HG03571 (cell line): ENCODE data around the gene ZNF850.

ENCODE experiments used
- ATAC-seq: cut with Tn5 transposase; IDR thresholded peaks from one replicate; pipeline ENCODE4 v1.9.1; 2021; ENCODE audit not compliant: unreplicated experiment

The ZNF850 gene

DNA sequence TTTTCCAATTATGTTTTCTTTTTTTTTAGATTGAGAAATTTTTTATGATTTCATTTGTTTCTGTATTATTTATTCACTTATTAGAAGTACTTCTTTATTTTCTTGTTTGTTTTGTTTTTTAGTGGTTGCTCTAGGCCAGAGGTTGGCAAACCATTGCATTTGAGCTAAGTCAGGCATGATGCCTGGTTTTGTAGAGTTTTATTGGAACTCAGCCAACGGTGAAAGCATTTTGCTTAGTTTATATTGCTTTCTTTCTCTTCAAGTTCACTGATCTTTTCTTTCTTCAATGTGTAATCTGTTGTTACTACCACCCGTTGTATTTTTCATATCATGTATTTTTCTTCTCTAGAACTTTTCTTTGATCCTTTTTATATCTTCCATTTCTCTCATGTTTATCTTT lies 65.5 kb downstream of the ZNF850 start:
- ATAC-seq: no peak

DNA sequence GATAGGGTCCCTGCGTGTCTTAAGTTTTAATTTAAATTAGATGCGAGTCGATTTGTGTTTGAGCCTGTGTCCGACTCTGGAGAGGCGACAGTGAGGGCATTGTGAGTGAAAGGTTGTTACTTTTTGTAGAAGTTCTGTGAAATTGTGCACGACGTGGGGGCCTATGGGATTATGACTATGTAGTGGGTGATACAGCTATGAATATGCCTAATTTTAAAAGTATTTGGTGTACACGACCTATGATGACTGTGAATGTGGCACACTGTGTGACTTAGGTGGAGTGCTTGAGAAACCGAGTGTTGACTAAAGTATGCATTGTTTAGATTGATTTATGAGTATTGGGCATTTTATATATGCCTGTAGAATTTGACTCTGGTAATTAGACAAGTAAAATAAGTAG lies 84.5 kb downstream of the ZNF850 start:
- no peak for ATAC-seq

DNA sequence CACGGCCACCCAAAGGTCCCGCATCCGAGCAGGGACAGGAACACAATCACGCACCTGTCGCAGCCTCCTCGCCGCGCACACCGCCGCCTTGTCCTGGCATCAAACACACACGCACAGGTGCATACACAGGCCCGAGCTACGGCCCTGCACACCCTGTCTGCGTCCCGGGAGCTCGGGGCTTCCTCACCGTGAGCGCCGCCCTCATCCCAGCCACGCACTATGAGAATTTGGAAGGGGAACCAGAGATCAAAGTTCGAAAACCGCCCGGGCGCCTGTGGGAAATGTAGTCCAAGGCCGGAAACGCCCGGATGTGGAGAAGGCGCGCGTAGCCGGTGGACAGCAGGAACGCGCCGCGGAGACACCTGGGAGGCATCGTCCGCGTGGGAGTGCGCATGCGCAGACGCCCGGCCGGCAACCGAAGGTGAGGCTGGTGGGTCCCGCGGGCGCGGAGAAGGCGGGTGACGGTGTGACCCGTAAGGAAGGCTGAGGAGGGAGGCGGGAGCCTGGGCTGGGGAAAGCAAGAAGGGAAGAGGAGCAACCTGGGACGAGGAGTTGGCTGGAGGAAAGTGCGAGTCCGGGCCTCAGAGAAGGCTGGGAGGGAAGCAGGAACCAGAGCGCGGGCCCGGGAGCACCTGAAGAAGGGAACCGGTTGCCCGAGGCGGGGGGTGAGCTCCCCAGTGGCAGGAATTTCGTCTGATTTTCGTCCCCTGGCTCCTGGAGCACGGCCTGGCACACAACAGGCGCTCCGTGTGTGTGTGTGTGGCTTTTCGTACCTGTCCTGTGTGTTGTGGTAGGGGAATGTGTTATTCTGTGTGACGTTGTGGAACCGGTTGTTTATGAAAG lies 85.2 kb downstream of the ZNF850 start, which contains the start of gene ZNF567:
Gene ZNF567, plus strand, starts transcription at position 399 of the 843 bp plus-strand sequence. CDS start 7,256 bp downstream, outside the sequence.
- peak; percentile 85 for ATAC-seq

DNA sequence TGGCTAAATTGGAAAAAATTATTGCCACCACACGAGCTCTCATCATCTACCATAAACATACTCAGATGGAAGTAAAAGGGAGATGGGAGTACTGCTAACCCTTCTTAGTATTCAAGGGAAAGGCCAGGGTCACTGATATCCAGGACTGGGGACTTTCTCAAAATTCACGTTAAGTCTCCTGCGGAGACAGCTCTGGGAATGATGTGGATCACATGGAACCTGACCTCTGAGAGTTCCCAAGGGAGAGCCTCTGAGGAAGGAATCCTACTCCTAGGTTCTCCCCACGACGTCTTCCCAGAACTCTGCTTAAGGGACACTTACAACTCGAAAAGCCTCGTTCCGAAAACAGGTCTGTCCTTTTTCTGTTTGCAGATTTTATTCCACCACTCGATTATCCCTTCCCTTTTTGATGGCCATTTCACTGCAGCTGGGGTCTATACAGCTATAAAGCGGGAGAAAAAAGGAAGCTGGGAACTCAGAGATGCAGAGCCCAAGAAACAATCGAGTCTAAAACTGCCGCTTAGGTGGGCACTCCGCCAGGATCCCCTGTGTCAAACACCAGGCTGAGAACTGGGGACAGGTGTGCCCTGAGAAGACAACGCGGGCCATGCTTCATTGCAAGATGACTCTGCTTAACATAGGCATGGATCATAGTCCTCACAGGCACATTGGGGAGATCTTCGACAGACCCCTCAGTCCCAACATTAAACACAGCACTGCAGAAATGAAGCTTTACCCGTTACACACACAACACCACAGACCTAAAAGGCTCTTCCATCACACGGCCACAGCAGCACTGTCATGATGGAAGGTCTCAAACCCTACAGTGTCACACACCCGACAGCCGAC lies 86.0 kb downstream of the ZNF850 start:
- ATAC-seq: no peak

DNA sequence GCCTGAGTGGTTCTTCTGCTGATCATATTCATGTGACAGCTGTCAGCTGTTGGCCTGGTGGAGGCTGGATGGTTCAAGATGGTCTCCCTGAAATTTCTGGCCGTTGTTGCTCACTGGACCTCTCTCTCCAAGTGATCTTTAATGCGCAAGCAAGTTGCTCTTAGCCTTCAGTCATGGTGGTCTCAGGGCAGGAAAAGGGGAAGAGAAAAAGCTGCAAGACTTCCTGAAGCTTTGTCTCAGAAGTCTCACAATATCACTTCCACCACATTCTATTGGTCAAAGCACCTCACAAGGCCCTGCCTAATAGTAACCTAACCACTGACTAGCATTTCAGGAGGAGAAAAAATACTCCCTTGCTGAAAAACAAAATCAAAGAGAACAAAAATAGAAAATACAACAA lies 86.8 kb downstream of the ZNF850 start:
- no peak for ATAC-seq

- ATAC-seq: no peak
Observed at GRCh38 chr19:36679455-36679854, 93.2 kb downstream of the ZNF850 start.

- no peak for ATAC-seq
Observed at GRCh38 chr19:36674201-36674600, 98.4 kb downstream of the ZNF850 start.

- no peak for ATAC-seq
Observed at GRCh38 chr19:36672368-36672767, 100.2 kb downstream of the ZNF850 start.

DNA sequence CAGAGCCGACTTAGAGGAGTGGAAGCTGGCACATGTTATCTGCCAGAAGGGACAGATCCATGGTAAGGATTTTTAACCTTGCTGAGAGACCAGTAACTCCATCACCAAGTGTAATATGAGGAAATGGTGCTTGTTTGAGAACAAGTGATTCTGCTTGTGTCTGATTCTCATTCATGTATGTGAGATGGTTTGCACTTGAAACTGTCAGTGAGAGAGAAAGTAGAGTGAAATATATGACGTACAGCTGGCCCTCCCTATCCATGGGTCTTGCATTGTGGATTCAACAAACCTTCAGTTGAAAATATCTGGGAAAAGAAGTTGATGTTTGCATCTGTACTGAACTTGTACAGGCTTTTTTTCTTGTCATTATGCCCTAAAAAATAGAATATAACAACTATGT lies 104.0 kb downstream of the ZNF850 start:
- no peak for ATAC-seq

DNA sequence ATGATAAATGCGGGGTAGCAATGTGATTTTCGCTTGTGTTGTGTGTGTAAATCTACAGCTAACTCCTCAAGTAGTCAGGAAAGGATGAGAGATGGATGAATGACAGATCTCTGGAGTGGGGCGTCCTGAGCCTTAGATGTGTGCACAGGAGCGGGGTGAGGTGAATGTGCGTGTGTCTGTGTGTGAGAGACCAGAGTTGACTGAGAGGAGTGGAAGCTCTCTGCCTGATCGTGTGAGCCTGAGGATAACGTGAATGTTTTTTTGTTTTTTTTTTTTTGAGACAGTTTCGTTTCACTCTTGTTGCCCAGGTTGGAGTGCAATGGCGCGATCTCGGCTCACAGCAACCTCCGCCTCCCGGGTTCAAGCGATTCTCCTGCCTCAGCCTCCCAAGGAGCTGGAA lies 106.8 kb downstream of the ZNF850 start:
- no peak for ATAC-seq
